ENCODE measurements around the gene ZNF679. TPM values are rescaled to one million over a fixed set of nuclear protein-coding genes. Genes with fewer than 3 reads are reported as not detected.
"Not testable (repeated sequence)": the region's sequence is repeated elsewhere in the genome, so short reads cannot be mapped to it uniquely, and the experiment has no call there.

The ZNF679 gene
- total RNA-seq (ENCODE audit: unreplicated experiment) = not detected
- long read RNA-seq = 0 reads

GRCh38 chr7:64228174-64228573 lies at the start of gene ZNF679:
Gene ZNF679 (plus strand): TSS chr7:64228474. CDS start chr7:64249118, 20,644 bp downstream.
- H3K9me3 Mint-ChIP-seq (ENCODE audit: unreplicated experiment) = peaks cover 26% of the 10 kb centered on the region
- DNase-seq; H3K27me3 Mint-ChIP-seq (ENCODE audit: unreplicated experiment); H3K4me3 Mint-ChIP-seq (ENCODE audit: unreplicated experiment); H3K4me1 Mint-ChIP-seq (ENCODE audit: low read depth, unreplicated experiment); H3K27ac Mint-ChIP-seq (ENCODE audit: unreplicated experiment); H3K36me3 Mint-ChIP-seq (ENCODE audit: unreplicated experiment): not testable (repeated sequence)

GRCh38 chr7:64180989-64181388 lies 47.3 kb upstream of the ZNF679 start:
- Mint-ChIP-seq H3K27ac (ENCODE audit: unreplicated experiment) (no peak overlapping the region), H3K9me3 (ENCODE audit: unreplicated experiment) (peaks cover 16% of the 10 kb centered on the region), H3K4me1 (ENCODE audit: low read depth, unreplicated experiment) (no peaks in the 10 kb centered on the region), H3K36me3 (ENCODE audit: unreplicated experiment) (no peaks in the 10 kb centered on the region), H3K27me3 (ENCODE audit: unreplicated experiment) (peaks cover 2% of the 10 kb centered on the region), H3K4me3 (ENCODE audit: unreplicated experiment) (no peak overlapping the region)
- TF ChIP-seq CTCF (IDR thresholded peaks at IDR 0.05; ENCODE audit: partially characterized antibody, unreplicated experiment) = peak; percentile 16
- DNase-seq = no peak

GRCh38 chr7:64181586-64181985 lies 46.7 kb upstream of the ZNF679 start:
- Mint-ChIP-seq H3K4me3 (ENCODE audit: unreplicated experiment) (no peak overlapping the region), H3K27ac (ENCODE audit: unreplicated experiment) (no peak overlapping the region), H3K9me3 (ENCODE audit: unreplicated experiment) (peaks cover 16% of the 10 kb centered on the region), H3K4me1 (ENCODE audit: low read depth, unreplicated experiment) (no peaks in the 10 kb centered on the region), H3K27me3 (ENCODE audit: unreplicated experiment) (peaks cover 2% of the 10 kb centered on the region), H3K36me3 (ENCODE audit: unreplicated experiment) (no peaks in the 10 kb centered on the region)
- DNase-seq = no peak
- TF ChIP-seq CTCF (IDR thresholded peaks at IDR 0.05; ENCODE audit: partially characterized antibody, unreplicated experiment) = no peak

- no peak for TF ChIP-seq CTCF (IDR thresholded peaks at IDR 0.05; ENCODE audit: partially characterized antibody, unreplicated experiment)
- H3K27me3 Mint-ChIP-seq (ENCODE audit: unreplicated experiment) = peaks cover 2% of the 10 kb centered on the region
- H3K36me3 Mint-ChIP-seq (ENCODE audit: unreplicated experiment) = no peaks in the 10 kb centered on the region
- H3K4me1 Mint-ChIP-seq (ENCODE audit: low read depth, unreplicated experiment) = no peaks in the 10 kb centered on the region
- no peak for DNase-seq
- no peak overlapping the region for H3K27ac Mint-ChIP-seq (ENCODE audit: unreplicated experiment)
- no peak overlapping the region for H3K4me3 Mint-ChIP-seq (ENCODE audit: unreplicated experiment)
- H3K9me3 Mint-ChIP-seq (ENCODE audit: unreplicated experiment) = peaks cover 16% of the 10 kb centered on the region
Observed at GRCh38 chr7:64182036-64182790, 46.1 kb upstream of the ZNF679 start.

GRCh38 chr7:64183126-64183742 lies 45.0 kb upstream of the ZNF679 start:
- no peak overlapping the region for H3K27ac Mint-ChIP-seq (ENCODE audit: unreplicated experiment)
- no peak for DNase-seq
- peak; percentile 42 for TF ChIP-seq CTCF (IDR thresholded peaks at IDR 0.05; ENCODE audit: partially characterized antibody, unreplicated experiment)

More at GRCh38 chr7:64183126-64183742, 45.0 kb upstream of the ZNF679 start:
- H3K9me3 Mint-ChIP-seq (ENCODE audit: unreplicated experiment) = peaks cover 16% of the 10 kb centered on the region
- H3K27me3 Mint-ChIP-seq (ENCODE audit: unreplicated experiment) = peaks cover 2% of the 10 kb centered on the region
- H3K4me1 Mint-ChIP-seq (ENCODE audit: low read depth, unreplicated experiment) = no peaks in the 10 kb centered on the region
- no peaks in the 10 kb centered on the region for H3K36me3 Mint-ChIP-seq (ENCODE audit: unreplicated experiment)
- H3K4me3 Mint-ChIP-seq (ENCODE audit: unreplicated experiment) = no peak overlapping the region

All from glutamatergic neuron (in vitro differentiated cells).